SK-N-SH (cell line): ENCODE data around the gene TRDMT1.

Experiments
- EZH2phosphoT487 ChIP-seq: fragments of 200-600 bp; sonication (generic); IDR thresholded peaks from 2 replicates; pipeline ENCODE4 v1.6.1; 2017; ENCODE audit warnings: low read depth, mixed run types, mild to moderate bottlenecking, antibody characterized with exemption, moderate library complexity, borderline replicate concordance
- POLR2AphosphoS5 ChIP-seq: IDR thresholded peaks from 2 replicates; pipeline ENCODE4 v1.6.1; 2012; ENCODE audit warnings: low read depth, low read length
- RFX5 ChIP-seq: IDR thresholded peaks from 2 replicates; pipeline ENCODE4 v1.6.1; 2012; ENCODE audit warnings: mild to moderate bottlenecking, improper control_type of control experiment, low read length
- SIN3A ChIP-seq: IDR thresholded peaks from 2 replicates; pipeline ENCODE4 v1.6.1; 2012; ENCODE audit warnings: low read depth, mild to moderate bottlenecking, low read length, moderate library complexity, borderline replicate concordance
- YY1 ChIP-seq: IDR thresholded peaks from 2 replicates; pipeline ENCODE4 v1.4.0; 2012; ENCODE audit warnings: low read depth, mild to moderate bottlenecking
- TF ChIP-seq, protein P1 (sequence below): fragments of 200-600 bp; sonication (generic); IDR thresholded peaks from 2 replicates; pipeline ENCODE4 v1.6.1; 2017; ENCODE audit warnings: antibody characterized with exemption, mild to moderate bottlenecking, moderate library complexity
- TF ChIP-seq, protein P2 (sequence below): IDR thresholded peaks from 2 replicates; pipeline ENCODE4 v1.4.0; 2012; ENCODE audit warnings: low read depth, borderline replicate concordance
- TF ChIP-seq, protein P3 (sequence below): fragments of 150-350 bp; IDR thresholded peaks from 2 replicates; pipeline ENCODE4 v1.6.1; 2016; ENCODE audit warnings: mild to moderate bottlenecking, low read depth, low read length
- TF ChIP-seq, protein P4 (sequence below): IDR thresholded peaks from 2 replicates; pipeline ENCODE4 v1.6.1; 2012; ENCODE audit warnings: mild to moderate bottlenecking, low read depth, low read length, moderate library complexity

DNA sequence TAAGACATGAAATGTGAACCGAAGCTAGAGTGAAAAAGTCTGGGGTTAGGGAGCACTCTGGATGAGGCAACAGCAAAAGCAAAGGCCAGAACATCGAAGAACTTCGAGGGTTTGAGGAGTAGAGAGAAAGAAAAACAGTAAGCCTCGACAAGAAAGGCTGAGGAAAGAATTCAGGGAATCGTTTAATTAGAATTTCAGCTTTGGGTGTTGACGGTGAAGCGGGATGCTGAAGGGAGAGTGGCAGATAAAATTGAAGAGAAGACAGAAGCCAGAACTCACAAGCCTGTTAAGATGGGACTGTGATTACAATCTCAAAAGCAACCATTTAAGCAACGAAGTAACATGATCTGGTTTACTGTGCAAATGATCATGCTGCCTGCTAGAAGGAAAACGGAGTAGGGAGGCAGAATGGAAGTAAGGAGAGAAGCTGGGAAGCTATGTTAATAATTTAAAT lies 2.1 kb downstream of the TRDMT1 start:
- TF ChIP-seq, protein P1, sequence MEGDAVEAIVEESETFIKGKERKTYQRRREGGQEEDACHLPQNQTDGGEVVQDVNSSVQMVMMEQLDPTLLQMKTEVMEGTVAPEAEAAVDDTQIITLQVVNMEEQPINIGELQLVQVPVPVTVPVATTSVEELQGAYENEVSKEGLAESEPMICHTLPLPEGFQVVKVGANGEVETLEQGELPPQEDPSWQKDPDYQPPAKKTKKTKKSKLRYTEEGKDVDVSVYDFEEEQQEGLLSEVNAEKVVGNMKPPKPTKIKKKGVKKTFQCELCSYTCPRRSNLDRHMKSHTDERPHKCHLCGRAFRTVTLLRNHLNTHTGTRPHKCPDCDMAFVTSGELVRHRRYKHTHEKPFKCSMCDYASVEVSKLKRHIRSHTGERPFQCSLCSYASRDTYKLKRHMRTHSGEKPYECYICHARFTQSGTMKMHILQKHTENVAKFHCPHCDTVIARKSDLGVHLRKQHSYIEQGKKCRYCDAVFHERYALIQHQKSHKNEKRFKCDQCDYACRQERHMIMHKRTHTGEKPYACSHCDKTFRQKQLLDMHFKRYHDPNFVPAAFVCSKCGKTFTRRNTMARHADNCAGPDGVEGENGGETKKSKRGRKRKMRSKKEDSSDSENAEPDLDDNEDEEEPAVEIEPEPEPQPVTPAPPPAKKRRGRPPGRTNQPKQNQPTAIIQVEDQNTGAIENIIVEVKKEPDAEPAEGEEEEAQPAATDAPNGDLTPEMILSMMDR = no peak
- TF ChIP-seq, protein P2, sequence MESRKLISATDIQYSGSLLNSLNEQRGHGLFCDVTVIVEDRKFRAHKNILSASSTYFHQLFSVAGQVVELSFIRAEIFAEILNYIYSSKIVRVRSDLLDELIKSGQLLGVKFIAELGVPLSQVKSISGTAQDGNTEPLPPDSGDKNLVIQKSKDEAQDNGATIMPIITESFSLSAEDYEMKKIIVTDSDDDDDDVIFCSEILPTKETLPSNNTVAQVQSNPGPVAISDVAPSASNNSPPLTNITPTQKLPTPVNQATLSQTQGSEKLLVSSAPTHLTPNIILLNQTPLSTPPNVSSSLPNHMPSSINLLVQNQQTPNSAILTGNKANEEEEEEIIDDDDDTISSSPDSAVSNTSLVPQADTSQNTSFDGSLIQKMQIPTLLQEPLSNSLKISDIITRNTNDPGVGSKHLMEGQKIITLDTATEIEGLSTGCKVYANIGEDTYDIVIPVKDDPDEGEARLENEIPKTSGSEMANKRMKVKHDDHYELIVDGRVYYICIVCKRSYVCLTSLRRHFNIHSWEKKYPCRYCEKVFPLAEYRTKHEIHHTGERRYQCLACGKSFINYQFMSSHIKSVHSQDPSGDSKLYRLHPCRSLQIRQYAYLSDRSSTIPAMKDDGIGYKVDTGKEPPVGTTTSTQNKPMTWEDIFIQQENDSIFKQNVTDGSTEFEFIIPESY = no peak
- TF ChIP-seq YY1 = peak; percentile 38; the same call in 1 of the 2 replicates
- no peak for TF ChIP-seq EZH2phosphoT487
- TF ChIP-seq, protein P3, sequence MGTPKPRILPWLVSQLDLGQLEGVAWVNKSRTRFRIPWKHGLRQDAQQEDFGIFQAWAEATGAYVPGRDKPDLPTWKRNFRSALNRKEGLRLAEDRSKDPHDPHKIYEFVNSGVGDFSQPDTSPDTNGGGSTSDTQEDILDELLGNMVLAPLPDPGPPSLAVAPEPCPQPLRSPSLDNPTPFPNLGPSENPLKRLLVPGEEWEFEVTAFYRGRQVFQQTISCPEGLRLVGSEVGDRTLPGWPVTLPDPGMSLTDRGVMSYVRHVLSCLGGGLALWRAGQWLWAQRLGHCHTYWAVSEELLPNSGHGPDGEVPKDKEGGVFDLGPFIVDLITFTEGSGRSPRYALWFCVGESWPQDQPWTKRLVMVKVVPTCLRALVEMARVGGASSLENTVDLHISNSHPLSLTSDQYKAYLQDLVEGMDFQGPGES = no peak
- TF ChIP-seq, protein P4, sequence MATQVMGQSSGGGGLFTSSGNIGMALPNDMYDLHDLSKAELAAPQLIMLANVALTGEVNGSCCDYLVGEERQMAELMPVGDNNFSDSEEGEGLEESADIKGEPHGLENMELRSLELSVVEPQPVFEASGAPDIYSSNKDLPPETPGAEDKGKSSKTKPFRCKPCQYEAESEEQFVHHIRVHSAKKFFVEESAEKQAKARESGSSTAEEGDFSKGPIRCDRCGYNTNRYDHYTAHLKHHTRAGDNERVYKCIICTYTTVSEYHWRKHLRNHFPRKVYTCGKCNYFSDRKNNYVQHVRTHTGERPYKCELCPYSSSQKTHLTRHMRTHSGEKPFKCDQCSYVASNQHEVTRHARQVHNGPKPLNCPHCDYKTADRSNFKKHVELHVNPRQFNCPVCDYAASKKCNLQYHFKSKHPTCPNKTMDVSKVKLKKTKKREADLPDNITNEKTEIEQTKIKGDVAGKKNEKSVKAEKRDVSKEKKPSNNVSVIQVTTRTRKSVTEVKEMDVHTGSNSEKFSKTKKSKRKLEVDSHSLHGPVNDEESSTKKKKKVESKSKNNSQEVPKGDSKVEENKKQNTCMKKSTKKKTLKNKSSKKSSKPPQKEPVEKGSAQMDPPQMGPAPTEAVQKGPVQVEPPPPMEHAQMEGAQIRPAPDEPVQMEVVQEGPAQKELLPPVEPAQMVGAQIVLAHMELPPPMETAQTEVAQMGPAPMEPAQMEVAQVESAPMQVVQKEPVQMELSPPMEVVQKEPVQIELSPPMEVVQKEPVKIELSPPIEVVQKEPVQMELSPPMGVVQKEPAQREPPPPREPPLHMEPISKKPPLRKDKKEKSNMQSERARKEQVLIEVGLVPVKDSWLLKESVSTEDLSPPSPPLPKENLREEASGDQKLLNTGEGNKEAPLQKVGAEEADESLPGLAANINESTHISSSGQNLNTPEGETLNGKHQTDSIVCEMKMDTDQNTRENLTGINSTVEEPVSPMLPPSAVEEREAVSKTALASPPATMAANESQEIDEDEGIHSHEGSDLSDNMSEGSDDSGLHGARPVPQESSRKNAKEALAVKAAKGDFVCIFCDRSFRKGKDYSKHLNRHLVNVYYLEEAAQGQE = 0 out of 2 replicates have a peak, but pooled peaks have one; percentile 9
- no peak for TF ChIP-seq RFX5
- peak; percentile 78 for TF ChIP-seq POLR2AphosphoS5
- peak; percentile 55; the same call in 1 of the 2 replicates for TF ChIP-seq SIN3A
